GM12878 (cell line): ENCODE results near the gene TMEM151A. TPM values are rescaled to one million over a fixed set of nuclear protein-coding genes. Genes with fewer than 3 reads are reported as not detected.

Source experiments
- ATAC-seq: fragments of 200-7000 bp; cut with Tn5 transposase; 3 replicates; pipeline ENCODE4 v1.9.1; 2020; ENCODE audit warnings: mild to moderate bottlenecking, moderate library complexity
- BruUV-seq: library from RNA; stranded (reverse); fragments of 400-500 nt; replicated peaks from 2 replicates; lab custom pipeline; 2021; lab: Mats Ljungman, UMichigan
- CTCF ChIA-PET: fragments of 300-600 bp; sonication (Branson Sonifier 250); formaldehyde crosslinking; extraction: SDS; loops from one replicate; lab custom pipeline; 2021; ENCODE audit warnings: inconsistent platforms; lab: Yijun Ruan, JAX
- POLR2A ChIA-PET: fragments of 350-600 bp; formaldehyde crosslinking; extraction: SDS; loops from one replicate; lab custom pipeline; 2021; ENCODE audit warnings: inconsistent platforms; lab: Charles Lee
- RAD21 ChIA-PET: fragments of 300-600 bp; sonication (Branson Sonifier 250); formaldehyde crosslinking; loops from one replicate; lab custom pipeline; 2023; ENCODE audit warnings: antibody characterized with exemption; ENCODE audit not compliant: unreplicated experiment; lab: Charles Lee
- SMC1A ChIA-PET: fragments of 300-600 bp; sonication (Branson Sonifier 250); formaldehyde crosslinking; loops from one replicate; lab custom pipeline; 2023; ENCODE audit not compliant: unreplicated experiment, uncharacterized antibody; lab: Charles Lee
- DNase-seq: peaks from one replicate; pipeline ENCODE4 v3.0.0-alpha.2; 2011; ENCODE audit warnings: low read depth, low spot score
- FAIRE-seq: peaks from 3 replicates; lab custom pipeline; 2011; peaks lifted over from hg19 to GRCh38; lab: Jason Lieb, UNC
- H2AFZ ChIP-seq: 2 replicates; pipeline ENCODE4 v1.6.0; 2011; ENCODE audit warnings: low read depth, low read length, control low read depth; ENCODE audit not compliant: control insufficient read depth
- H3K27ac ChIP-seq: 2 replicates; pipeline ENCODE4 v1.5.1; 2011; ENCODE audit warnings: control low read depth; ENCODE audit not compliant: control insufficient read depth, insufficient read depth
- H3K27me3 ChIP-seq, 2 experiments: replicated peaks in 1 of 2; 2 replicates each; pipeline versions ENCODE4 v1.6.0 to v1.6.1; 2011; ENCODE audit warnings: low read length in 1 of 2; ENCODE audit not compliant: control insufficient read depth in 2 of 2, insufficient read depth in 2 of 2
- H3K36me3 ChIP-seq, 2 experiments: 2 replicates each; pipeline ENCODE4 v1.5.1; 2011; ENCODE audit warnings: low read length in 1 of 2; ENCODE audit not compliant: control insufficient read depth in 2 of 2, insufficient read depth in 2 of 2
- H3K4me1 ChIP-seq: 2 replicates; pipeline ENCODE4 v1.6.1; 2011; ENCODE audit warnings: mild to moderate bottlenecking, low read length, moderate library complexity, mixed read lengths; ENCODE audit not compliant: control insufficient read depth, insufficient read depth
- H3K4me2 ChIP-seq: 2 replicates; pipeline ENCODE4 v1.6.0; 2011; ENCODE audit warnings: control low read depth; ENCODE audit not compliant: control insufficient read depth, insufficient read depth
- H3K4me3 ChIP-seq: fragments of 200-600 bp; sonication (generic); 2 replicates; pipeline ENCODE4 v1.5.1; 2016
- H3K79me2 ChIP-seq: 2 replicates; pipeline ENCODE4 v1.6.0; 2011; ENCODE audit warnings: low read length; ENCODE audit not compliant: control insufficient read depth, insufficient read depth
- H3K9ac ChIP-seq: 2 replicates; pipeline ENCODE4 v1.8.0; 2011; ENCODE audit warnings: low read length, control low read depth, mixed read lengths; ENCODE audit not compliant: control insufficient read depth, insufficient read depth
- H3K9me3 ChIP-seq: replicated peaks from 3 replicates; pipeline ENCODE4 v1.5.1; 2011; ENCODE audit warnings: mild to moderate bottlenecking, low read length; ENCODE audit not compliant: control insufficient read depth, insufficient read depth
- H4K20me1 ChIP-seq: 2 replicates; pipeline ENCODE4 v1.6.0; 2011; ENCODE audit not compliant: control insufficient read depth, insufficient read depth
- BCL11A ChIP-seq: IDR thresholded peaks from 2 replicates; pipeline ENCODE4 v1.6.1; 2011; ENCODE audit warnings: low read depth, low read length
- CBFB ChIP-seq: IDR thresholded peaks from 2 replicates; pipeline ENCODE4 v1.6.1; 2016; ENCODE audit warnings: antibody characterized with exemption, low read depth
- NFIC ChIP-seq: IDR thresholded peaks from 2 replicates; pipeline ENCODE4 v1.6.1; 2012; ENCODE audit warnings: low read depth, mild to moderate bottlenecking, inconsistent platforms, low read length, moderate library complexity
- RBBP5 ChIP-seq: fragments of 200-600 bp; sonication (generic); conservative IDR thresholded peaks from 2 replicates; pipeline ENCODE4 v1.6.1; 2016
- RCOR1 ChIP-seq: conservative IDR thresholded peaks from 2 replicates; pipeline ENCODE4 v1.6.1; 2012; ENCODE audit warnings: low read depth, low read length, improper control_type of control experiment
- SIN3A ChIP-seq: IDR thresholded peaks from 2 replicates; pipeline ENCODE4 v1.6.1; 2012; ENCODE audit warnings: low read depth, low read length, improper control_type of control experiment
- SP1 ChIP-seq: IDR thresholded peaks from one replicate; pipeline ENCODE4 v1.6.1; 2011; ENCODE audit warnings: low read depth, low read length
- SUPT20H ChIP-seq: IDR thresholded peaks from 2 replicates; pipeline ENCODE4 v1.6.1; 2011; ENCODE audit warnings: low read depth, mild to moderate bottlenecking, low read length, moderate library complexity, borderline replicate concordance; ENCODE audit not compliant: control insufficient read depth
- YY1 ChIP-seq: IDR thresholded peaks from 2 replicates; pipeline ENCODE4 v1.6.1; 2011; ENCODE audit warnings: low read depth, mild to moderate bottlenecking, low read length
- WGBS: methylation state at CpG from one replicate; pipeline ENCODE4 v1.1.6; 2016; ENCODE audit warnings: low lambda C conversion rate; ENCODE audit not compliant: insufficient replicate concordance, insufficient coverage; ENCODE audit errors: missing lambda C conversion rate; 5-methylcytosine and 5-hydroxymethylcytosine counted together
- in situ Hi-C: fragments of 300-500 bp; cut with MboI; formaldehyde crosslinking; loops from 9 replicates; pipeline ENCODE4 v1.14.3; 2018; ENCODE audit warnings: mixed read lengths
- intact Hi-C: fragments of 100-400 bp; cut with micrococcal nuclease; formaldehyde crosslinking; loops from one replicate; pipeline ENCODE4 v1.14.2; 2022; ENCODE audit not compliant: unreplicated experiment
- polyA plus RNA-seq, 11 experiments: library from polyadenylated mRNA; depleted of rRNA in 4 of 11; unstranded in 6 of 11; stranded (reverse) in 5 of 11; fragments of >200 nt; fragmentation: Nextera tagmentation in 4 of 11; fragmentation: Illumina TruSeq in 1 of 11; extraction: Ambion mirVana in 4 of 11; extraction: Trizol in 1 of 11; gene quantifications; 1 replicate in 1 of 11; 2 replicates in 10 of 11; pipeline versions ENCODE4 v1.2.1 to v1.2.3, GENCODE V29; 2011 to 2016; ENCODE audit warnings: inconsistent platforms in 2 of 11, missing spikeins in 2 of 11, low read depth in 1 of 11
- total RNA-seq, 4 experiments: library from RNA; depleted of rRNA in 3 of 4; stranded (reverse); fragments of >200 nt in 3 of 4; fragmentation: Illumina TruSeq in 1 of 4; extraction: Trizol in 1 of 4; gene quantifications; 2 replicates each; pipeline versions ENCODE4 v1.2.1 to v1.2.3, GENCODE V29; 2013 to 2021
- TF ChIP-seq, protein P1 (sequence below): fragments of 450-650 bp; IDR thresholded peaks from 2 replicates; pipeline ENCODE4 v1.6.1; 2018; ENCODE audit warnings: borderline replicate concordance, mild to moderate bottlenecking; ENCODE audit not compliant: partially characterized antibody
- TF ChIP-seq, protein P2 (sequence below), 3 experiments: IDR thresholded peaks in 2 of 3; conservative IDR thresholded peaks in 1 of 3; 2 replicates each; pipeline ENCODE4 v1.5.1; 2011; ENCODE audit warnings: low read depth in 3 of 3, low read length in 3 of 3, mild to moderate bottlenecking in 3 of 3, control low read depth in 2 of 3, moderate library complexity in 2 of 3, inconsistent platforms in 1 of 3, mixed read lengths in 1 of 3; ENCODE audit not compliant: control insufficient read depth in 2 of 3, insufficient read depth in 1 of 3; ENCODE audit errors: extremely low read depth in 1 of 3

Gene TMEM151A
- total and polyA plus RNA-seq, 10 of the 15 experiments (the other 5 are each of a cell fraction or from before 2014, with no cell fraction given) = not detected

DNA sequence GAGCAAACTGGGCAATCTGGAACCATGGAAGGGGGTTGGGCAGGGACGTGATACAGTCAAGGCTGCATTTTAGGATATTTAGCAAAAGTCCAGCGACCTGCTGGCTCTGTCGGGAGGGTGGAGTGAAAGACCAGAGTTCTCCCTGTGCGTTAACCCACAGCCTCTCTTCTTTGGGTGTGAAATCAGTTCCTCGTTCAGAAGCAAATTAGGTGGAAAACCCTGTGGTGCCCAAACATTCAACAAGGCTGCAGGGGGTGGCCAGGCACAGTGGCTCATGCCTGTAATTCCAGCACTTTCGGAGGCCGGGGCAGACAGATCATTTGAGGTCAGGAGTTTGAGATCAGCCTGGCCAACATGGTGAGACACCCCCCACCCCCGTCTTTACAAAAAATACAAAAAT lies 5.9 kb downstream of the TMEM151A start (continued):
- TF ChIP-seq, protein P1, sequence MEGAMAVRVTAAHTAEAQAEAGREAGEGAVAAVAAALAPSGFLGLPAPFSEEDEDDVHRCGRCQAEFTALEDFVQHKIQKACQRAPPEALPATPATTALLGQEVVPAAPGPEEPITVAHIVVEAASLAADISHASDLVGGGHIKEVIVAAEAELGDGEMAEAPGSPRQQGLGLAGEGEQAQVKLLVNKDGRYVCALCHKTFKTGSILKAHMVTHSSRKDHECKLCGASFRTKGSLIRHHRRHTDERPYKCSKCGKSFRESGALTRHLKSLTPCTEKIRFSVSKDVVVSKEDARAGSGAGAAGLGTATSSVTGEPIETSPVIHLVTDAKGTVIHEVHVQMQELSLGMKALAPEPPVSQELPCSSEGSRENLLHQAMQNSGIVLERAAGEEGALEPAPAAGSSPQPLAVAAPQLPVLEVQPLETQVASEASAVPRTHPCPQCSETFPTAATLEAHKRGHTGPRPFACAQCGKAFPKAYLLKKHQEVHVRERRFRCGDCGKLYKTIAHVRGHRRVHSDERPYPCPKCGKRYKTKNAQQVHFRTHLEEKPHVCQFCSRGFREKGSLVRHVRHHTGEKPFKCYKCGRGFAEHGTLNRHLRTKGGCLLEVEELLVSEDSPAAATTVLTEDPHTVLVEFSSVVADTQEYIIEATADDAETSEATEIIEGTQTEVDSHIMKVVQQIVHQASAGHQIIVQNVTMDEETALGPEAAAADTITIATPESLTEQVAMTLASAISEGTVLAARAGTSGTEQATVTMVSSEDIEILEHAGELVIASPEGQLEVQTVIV = no peak
- no peak for TF ChIP-seq YY1
- TF ChIP-seq RBBP5 = no peak
- TF ChIP-seq SUPT20H = no peak

DNA sequence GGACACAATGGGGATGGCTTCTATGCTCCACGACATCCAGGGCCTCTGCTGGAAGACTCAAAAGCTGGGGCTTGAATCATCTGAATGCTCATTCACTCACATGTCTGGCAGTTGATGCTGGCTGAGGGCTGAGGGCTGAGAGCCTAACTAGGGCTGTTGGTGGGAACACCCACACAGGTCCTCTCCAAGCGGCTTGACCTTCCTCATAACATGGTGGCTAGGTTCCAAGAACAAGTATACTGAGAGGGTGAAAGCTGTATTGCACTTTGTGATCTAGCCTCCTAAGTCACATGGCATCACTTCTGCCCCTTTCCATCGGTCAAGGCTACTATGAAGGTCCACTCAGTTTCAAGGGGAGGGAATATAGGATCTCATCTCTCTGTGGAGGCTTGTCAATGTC lies 7.5 kb downstream of the TMEM151A start:
- in situ Hi-C loops = no loop called here
- no peak for FAIRE-seq

More for the DNA sequence above, 7.5 kb downstream of the TMEM151A start:
- no peak overlapping the region for H3K4me3 ChIP-seq
- ChIA-PET POLR2A (no interaction called here), SMC1A (interaction anchor here (0.6 kb wide), 1 partner anchor 415 kb away, joined by 3 read pairs; no protein-coding TSS in a partner anchor), CTCF (interaction anchor here (1.4 to 4.2 kb wide), 3 partner anchors 13 to 90 kb away, joined by 4 to 25 read pairs (median 7); no protein-coding TSS in a partner anchor), RAD21 (no interaction called here)
- no peaks in the 10 kb centered on the region for H3K36me3 ChIP-seq
- no peak overlapping the region for H3K4me2 ChIP-seq
- no peaks in the 10 kb centered on the region for H3K9me3 ChIP-seq
- intact Hi-C loops = no loop called here
- H3K9ac ChIP-seq = no peak overlapping the region
- no peak overlapping the region for H2AFZ ChIP-seq
- WGBS = 38% methylated on average over 3 of the region's 3 CpGs
- DNase-seq (no peak), ATAC-seq (no peak)
- BruUV-seq = no TSS peak
- no peak overlapping the region for H3K27ac ChIP-seq
- H3K4me1 ChIP-seq = no peaks in the 10 kb centered on the region
- no peaks in the 10 kb centered on the region for H3K79me2 ChIP-seq
- TF ChIP-seq NFIC (no peak), SP1 (no peak), RCOR1 (no peak), BCL11A (no peak), CBFB (no peak), SIN3A (no peak)
- TF ChIP-seq, protein P2, sequence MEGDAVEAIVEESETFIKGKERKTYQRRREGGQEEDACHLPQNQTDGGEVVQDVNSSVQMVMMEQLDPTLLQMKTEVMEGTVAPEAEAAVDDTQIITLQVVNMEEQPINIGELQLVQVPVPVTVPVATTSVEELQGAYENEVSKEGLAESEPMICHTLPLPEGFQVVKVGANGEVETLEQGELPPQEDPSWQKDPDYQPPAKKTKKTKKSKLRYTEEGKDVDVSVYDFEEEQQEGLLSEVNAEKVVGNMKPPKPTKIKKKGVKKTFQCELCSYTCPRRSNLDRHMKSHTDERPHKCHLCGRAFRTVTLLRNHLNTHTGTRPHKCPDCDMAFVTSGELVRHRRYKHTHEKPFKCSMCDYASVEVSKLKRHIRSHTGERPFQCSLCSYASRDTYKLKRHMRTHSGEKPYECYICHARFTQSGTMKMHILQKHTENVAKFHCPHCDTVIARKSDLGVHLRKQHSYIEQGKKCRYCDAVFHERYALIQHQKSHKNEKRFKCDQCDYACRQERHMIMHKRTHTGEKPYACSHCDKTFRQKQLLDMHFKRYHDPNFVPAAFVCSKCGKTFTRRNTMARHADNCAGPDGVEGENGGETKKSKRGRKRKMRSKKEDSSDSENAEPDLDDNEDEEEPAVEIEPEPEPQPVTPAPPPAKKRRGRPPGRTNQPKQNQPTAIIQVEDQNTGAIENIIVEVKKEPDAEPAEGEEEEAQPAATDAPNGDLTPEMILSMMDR (IDR thresholded peaks at IDR 0.05 in 2 of 3, conservative IDR thresholded peaks at IDR 0.05 in 1 of 3; ENCODE audit: control insufficient read depth in 2 of 3, extremely low read depth in 1 of 3, insufficient read depth in 1 of 3, low read depth in 3 of 3, low read length in 3 of 3) = no peak
- H3K27me3 ChIP-seq = peaks cover 0 to 2% of the 10 kb centered on the region in 2 experiments; a peak in 1 of 4 replicates
- no peaks in the 10 kb centered on the region for H4K20me1 ChIP-seq
